KMS-11 (cell line): Measurements from ENCODE around the gene LMX1A.

Experiments
- H2AFZ ChIP-seq: fragments of 200-600 bp; sonication (generic); 2 replicates; pipeline ENCODE4 v1.6.1; 2016; ENCODE audit warnings: antibody characterized with exemption, mixed run types, low read depth
- H3K27ac ChIP-seq: fragments of 200-600 bp; sonication (generic); 2 replicates; pipeline ENCODE4 v1.6.1; 2016; ENCODE audit warnings: mild to moderate bottlenecking, mixed run types
- H3K27me3 ChIP-seq: fragments of 200-600 bp; sonication (generic); 2 replicates; pipeline ENCODE4 v1.6.1; 2017; ENCODE audit warnings: mild to moderate bottlenecking, low read depth, mixed run types, moderate library complexity; ENCODE audit not compliant: insufficient read depth
- H3K36me3 ChIP-seq: fragments of 200-600 bp; sonication (generic); 2 replicates; pipeline ENCODE4 v1.6.1; 2017; ENCODE audit warnings: mild to moderate bottlenecking, mixed run types; ENCODE audit not compliant: insufficient read depth
- H3K4me1 ChIP-seq: fragments of 200-600 bp; sonication (generic); 2 replicates; pipeline ENCODE4 v1.6.1; 2016; ENCODE audit warnings: mild to moderate bottlenecking, low read depth, mixed run types; ENCODE audit not compliant: poor library complexity, severe bottlenecking
- H3K4me2 ChIP-seq: fragments of 200-600 bp; sonication (generic); 2 replicates; pipeline ENCODE4 v1.7.0; 2016; ENCODE audit warnings: mild to moderate bottlenecking, mixed run types
- H3K4me3 ChIP-seq: fragments of 200-600 bp; sonication (generic); IDR thresholded peaks from 2 replicates; pipeline ENCODE4 v1.6.1; 2017; ENCODE audit warnings: low read depth, low read length, mixed read lengths; ENCODE audit not compliant: insufficient read depth
- H3K79me2 ChIP-seq: fragments of 200-600 bp; sonication (generic); 2 replicates; pipeline ENCODE4 v1.6.1; 2016; ENCODE audit warnings: low read depth, mixed run types; ENCODE audit not compliant: insufficient read depth
- H3K9ac ChIP-seq: fragments of 200-600 bp; sonication (generic); 2 replicates; pipeline ENCODE4 v1.6.1; 2016; ENCODE audit warnings: mild to moderate bottlenecking, mixed run types
- H4K20me1 ChIP-seq: fragments of 200-600 bp; sonication (generic); 2 replicates; pipeline ENCODE4 v1.6.1; 2016; ENCODE audit warnings: mild to moderate bottlenecking, mixed run types; ENCODE audit not compliant: insufficient read depth
- CTCF ChIP-seq: fragments of 200-600 bp; sonication (generic); conservative IDR thresholded peaks from 2 replicates; pipeline ENCODE4 v1.6.1; 2017; ENCODE audit warnings: low read depth, mild to moderate bottlenecking, antibody characterized with exemption, low read length, moderate library complexity, mixed read lengths

The LMX1A gene

GRCh38 chr1:165345502-165345901, 11.0 kb downstream of the LMX1A start:
- H3K4me2 ChIP-seq = no peak overlapping the region
- no peaks in the 10 kb centered on the region for H3K27me3 ChIP-seq

GRCh38 chr1:165344736-165345135, 11.8 kb downstream of the LMX1A start:
- H3K4me1 ChIP-seq = no peaks in the 10 kb centered on the region
- H3K27me3 ChIP-seq = no peaks in the 10 kb centered on the region
- no peak overlapping the region for H3K27ac ChIP-seq
- no peak overlapping the region for H3K9ac ChIP-seq
- H4K20me1 ChIP-seq = no peaks in the 10 kb centered on the region
- no peak overlapping the region for H2AFZ ChIP-seq
- TF ChIP-seq CTCF = no peak
- H3K79me2 ChIP-seq = no peaks in the 10 kb centered on the region
- H3K4me2 ChIP-seq = no peak overlapping the region
- no peaks in the 10 kb centered on the region for H3K36me3 ChIP-seq
- H3K4me3 ChIP-seq = no peak overlapping the region

More at GRCh38 chr1:165345502-165345901, 11.0 kb downstream of the LMX1A start:
- no peak for TF ChIP-seq CTCF
- Histone ChIP-seq H3K9ac (no peak overlapping the region), H3K4me1 (no peaks in the 10 kb centered on the region), H3K79me2 (no peaks in the 10 kb centered on the region), H3K27ac (no peak overlapping the region), H4K20me1 (no peaks in the 10 kb centered on the region), H2AFZ (no peak overlapping the region), H3K36me3 (no peaks in the 10 kb centered on the region), H3K4me3 (no peak overlapping the region)

GRCh38 chr1:165344198-165344597, 12.3 kb downstream of the LMX1A start:
- H3K4me1 ChIP-seq = no peaks in the 10 kb centered on the region
- no peak overlapping the region for H2AFZ ChIP-seq
- no peaks in the 10 kb centered on the region for H3K27me3 ChIP-seq
- no peak overlapping the region for H3K27ac ChIP-seq
- TF ChIP-seq CTCF = no peak
- no peaks in the 10 kb centered on the region for H3K36me3 ChIP-seq
- no peak overlapping the region for H3K9ac ChIP-seq
- H3K4me3 ChIP-seq = no peak overlapping the region
- no peaks in the 10 kb centered on the region for H4K20me1 ChIP-seq
- H3K4me2 ChIP-seq = no peak overlapping the region
- no peaks in the 10 kb centered on the region for H3K79me2 ChIP-seq

GRCh38 chr1:165342587-165342986, 13.9 kb downstream of the LMX1A start:
- Histone ChIP-seq H3K4me1 (no peaks in the 10 kb centered on the region), H3K27me3 (no peaks in the 10 kb centered on the region), H4K20me1 (no peaks in the 10 kb centered on the region), H3K4me3 (no peak overlapping the region), H3K27ac (no peak overlapping the region), H2AFZ (no peak overlapping the region), H3K79me2 (no peaks in the 10 kb centered on the region), H3K4me2 (no peak overlapping the region), H3K36me3 (no peaks in the 10 kb centered on the region), H3K9ac (no peak overlapping the region)
- no peak for TF ChIP-seq CTCF
